ENCODE results near the gene IGFN1. TPM values are rescaled to one million over a fixed set of nuclear protein-coding genes. Genes with fewer than 3 reads are reported as not detected.

IGFN1 gene
- total and polyA plus RNA-seq, 9 of the 15 experiments (the other 6 are each of a cell fraction or from before 2014, with no cell fraction given), result 0.04 TPM; not detected in 8

DNA sequence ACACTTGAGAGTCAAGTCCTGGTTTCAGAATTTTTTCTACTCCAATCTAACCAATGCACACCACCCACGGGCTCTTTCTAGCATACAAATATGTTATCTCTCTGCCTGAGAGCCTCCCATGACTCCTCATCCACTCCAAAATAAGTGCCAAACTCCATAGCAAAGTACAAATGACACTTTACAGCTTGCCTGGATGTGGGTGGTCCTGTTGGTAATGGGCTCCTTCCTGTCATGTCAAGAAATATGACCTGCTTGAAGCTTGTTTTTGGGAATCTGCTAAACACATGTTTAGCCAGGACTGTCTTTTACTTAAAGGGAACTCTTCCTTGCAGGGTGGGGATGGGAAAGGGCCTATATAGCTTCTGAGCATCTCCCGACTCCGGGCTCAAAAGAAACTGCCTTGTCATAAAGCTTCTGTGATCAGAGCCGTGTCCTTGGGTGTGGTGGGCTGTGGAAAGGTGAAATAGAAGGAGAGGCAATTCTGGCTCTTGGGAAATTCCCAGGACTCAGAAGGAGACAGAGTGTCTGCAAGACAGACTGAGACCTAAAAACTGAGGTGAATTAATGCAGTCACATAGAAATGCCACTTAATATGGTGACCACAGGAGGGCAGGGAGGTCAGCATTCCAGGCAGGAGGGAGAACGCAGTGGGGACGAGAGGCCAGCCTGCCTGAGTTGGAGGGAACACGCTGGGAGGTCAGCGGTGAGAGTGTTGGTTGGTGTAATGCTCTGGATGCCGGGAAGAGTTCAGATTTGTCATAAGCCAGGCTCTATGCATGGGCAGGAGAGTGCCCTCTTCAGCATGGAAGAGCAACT lies 6.1 kb upstream of the IGFN1 start (continued):
- TF ChIP-seq, protein P1, sequence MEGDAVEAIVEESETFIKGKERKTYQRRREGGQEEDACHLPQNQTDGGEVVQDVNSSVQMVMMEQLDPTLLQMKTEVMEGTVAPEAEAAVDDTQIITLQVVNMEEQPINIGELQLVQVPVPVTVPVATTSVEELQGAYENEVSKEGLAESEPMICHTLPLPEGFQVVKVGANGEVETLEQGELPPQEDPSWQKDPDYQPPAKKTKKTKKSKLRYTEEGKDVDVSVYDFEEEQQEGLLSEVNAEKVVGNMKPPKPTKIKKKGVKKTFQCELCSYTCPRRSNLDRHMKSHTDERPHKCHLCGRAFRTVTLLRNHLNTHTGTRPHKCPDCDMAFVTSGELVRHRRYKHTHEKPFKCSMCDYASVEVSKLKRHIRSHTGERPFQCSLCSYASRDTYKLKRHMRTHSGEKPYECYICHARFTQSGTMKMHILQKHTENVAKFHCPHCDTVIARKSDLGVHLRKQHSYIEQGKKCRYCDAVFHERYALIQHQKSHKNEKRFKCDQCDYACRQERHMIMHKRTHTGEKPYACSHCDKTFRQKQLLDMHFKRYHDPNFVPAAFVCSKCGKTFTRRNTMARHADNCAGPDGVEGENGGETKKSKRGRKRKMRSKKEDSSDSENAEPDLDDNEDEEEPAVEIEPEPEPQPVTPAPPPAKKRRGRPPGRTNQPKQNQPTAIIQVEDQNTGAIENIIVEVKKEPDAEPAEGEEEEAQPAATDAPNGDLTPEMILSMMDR (IDR thresholded peaks at IDR 0.05 in 2 of 3, conservative IDR thresholded peaks at IDR 0.05 in 1 of 3; ENCODE audit: insufficient read depth in 2 of 3, low read depth in 1 of 3, low read length in 3 of 3), result peak; percentile 78 to 91 (median 79)
- no peak for TF ChIP-seq CBX2 (IDR thresholded peaks at IDR 0.05; ENCODE audit: insufficient read depth, low read length, poor library complexity, severe bottlenecking)
- no peak for TF ChIP-seq ZFPM2 (CRISPR knock-in tag; IDR thresholded peaks at IDR 0.05)
- no peak for TF ChIP-seq ZNF764 (CRISPR knock-in tag; IDR thresholded peaks at IDR 0.05; ENCODE audit: low read depth)
- no peak for TF ChIP-seq JUN (IDR thresholded peaks at IDR 0.05; ENCODE audit: borderline replicate concordance, low read depth, low read length)
- peak; percentile 55; the same call in 1 of the 2 replicates for TF ChIP-seq JUN (CRISPR knock-in tag; IDR thresholded peaks at IDR 0.05; ENCODE audit: borderline replicate concordance)
- TF ChIP-seq, protein P2, sequence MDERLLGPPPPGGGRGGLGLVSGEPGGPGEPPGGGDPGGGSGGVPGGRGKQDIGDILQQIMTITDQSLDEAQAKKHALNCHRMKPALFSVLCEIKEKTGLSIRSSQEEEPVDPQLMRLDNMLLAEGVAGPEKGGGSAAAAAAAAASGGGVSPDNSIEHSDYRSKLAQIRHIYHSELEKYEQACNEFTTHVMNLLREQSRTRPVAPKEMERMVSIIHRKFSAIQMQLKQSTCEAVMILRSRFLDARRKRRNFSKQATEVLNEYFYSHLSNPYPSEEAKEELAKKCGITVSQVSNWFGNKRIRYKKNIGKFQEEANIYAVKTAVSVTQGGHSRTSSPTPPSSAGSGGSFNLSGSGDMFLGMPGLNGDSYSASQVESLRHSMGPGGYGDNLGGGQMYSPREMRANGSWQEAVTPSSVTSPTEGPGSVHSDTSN (CRISPR knock-in tag; IDR thresholded peaks at IDR 0.05; ENCODE audit: low read depth), result no peak
- TF ChIP-seq, protein P2 (tag; conservative IDR thresholded peaks at IDR 0.05; ENCODE audit: low read depth), result no peak
- no peak for TF ChIP-seq ZBED1 (IDR thresholded peaks at IDR 0.05)
- no peak for TF ChIP-seq NRF1 (conservative IDR thresholded peaks at IDR 0.05 in 1 of 2, IDR thresholded peaks at IDR 0.05 in 1 of 2)
- TF ChIP-seq EWSR1 (IDR thresholded peaks at IDR 0.05; ENCODE audit: borderline replicate concordance, low read depth, partially characterized antibody), result no peak
- TF ChIP-seq ZNF77 (CRISPR knock-in tag; IDR thresholded peaks at IDR 0.05), result no peak
- TF ChIP-seq, protein P3, sequence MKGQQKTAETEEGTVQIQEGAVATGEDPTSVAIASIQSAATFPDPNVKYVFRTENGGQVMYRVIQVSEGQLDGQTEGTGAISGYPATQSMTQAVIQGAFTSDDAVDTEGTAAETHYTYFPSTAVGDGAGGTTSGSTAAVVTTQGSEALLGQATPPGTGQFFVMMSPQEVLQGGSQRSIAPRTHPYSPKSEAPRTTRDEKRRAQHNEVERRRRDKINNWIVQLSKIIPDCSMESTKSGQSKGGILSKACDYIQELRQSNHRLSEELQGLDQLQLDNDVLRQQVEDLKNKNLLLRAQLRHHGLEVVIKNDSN (CRISPR knock-in tag; IDR thresholded peaks at IDR 0.05), result peak; percentile 40; the same call in 1 of the 2 replicates
- no peak for TF ChIP-seq STAG1 (CRISPR knock-in tag; IDR thresholded peaks at IDR 0.05; ENCODE audit: borderline replicate concordance)
- TF ChIP-seq ZNF165 (CRISPR knock-in tag; IDR thresholded peaks at IDR 0.05; ENCODE audit: borderline replicate concordance), result no peak
- TF ChIP-seq, protein P4, sequence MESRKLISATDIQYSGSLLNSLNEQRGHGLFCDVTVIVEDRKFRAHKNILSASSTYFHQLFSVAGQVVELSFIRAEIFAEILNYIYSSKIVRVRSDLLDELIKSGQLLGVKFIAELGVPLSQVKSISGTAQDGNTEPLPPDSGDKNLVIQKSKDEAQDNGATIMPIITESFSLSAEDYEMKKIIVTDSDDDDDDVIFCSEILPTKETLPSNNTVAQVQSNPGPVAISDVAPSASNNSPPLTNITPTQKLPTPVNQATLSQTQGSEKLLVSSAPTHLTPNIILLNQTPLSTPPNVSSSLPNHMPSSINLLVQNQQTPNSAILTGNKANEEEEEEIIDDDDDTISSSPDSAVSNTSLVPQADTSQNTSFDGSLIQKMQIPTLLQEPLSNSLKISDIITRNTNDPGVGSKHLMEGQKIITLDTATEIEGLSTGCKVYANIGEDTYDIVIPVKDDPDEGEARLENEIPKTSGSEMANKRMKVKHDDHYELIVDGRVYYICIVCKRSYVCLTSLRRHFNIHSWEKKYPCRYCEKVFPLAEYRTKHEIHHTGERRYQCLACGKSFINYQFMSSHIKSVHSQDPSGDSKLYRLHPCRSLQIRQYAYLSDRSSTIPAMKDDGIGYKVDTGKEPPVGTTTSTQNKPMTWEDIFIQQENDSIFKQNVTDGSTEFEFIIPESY (CRISPR knock-in tag; IDR thresholded peaks at IDR 0.05), result no peak
- peak in 1 of 2 experiments; percentile 54; a peak in 1 of 4 replicates for TF ChIP-seq TEAD1 (CRISPR knock-in tag; IDR thresholded peaks at IDR 0.05)

All from K562 (cell line).